Endothelial cell of umbilical vein (primary cell): Measurements from ENCODE around the gene GPLD1. TPM values are rescaled to one million over a fixed set of nuclear protein-coding genes. Genes with fewer than 3 reads are reported as not detected.

Experiments used
- BruUV-seq: library from RNA; stranded (reverse); fragments of 400-500 nt; replicated peaks from 2 replicates; lab custom pipeline; 2021; lab: Mats Ljungman, UMichigan
- CTCF ChIA-PET: fragments of 300-600, 350-600 bp; sonication (Branson Sonifier 250); formaldehyde crosslinking; loops from one replicate; lab custom pipeline; 2021; ENCODE audit warnings: antibody characterized with exemption, inconsistent platforms; lab: Charles Lee
- POLR2A ChIA-PET: fragments of 300-600, 350-600 bp; sonication (Branson Sonifier 250); formaldehyde crosslinking; loops from one replicate; lab custom pipeline; 2021; ENCODE audit warnings: antibody characterized with exemption, inconsistent platforms; lab: Charles Lee
- DNase-seq: peaks from one replicate; pipeline ENCODE4 v3.0.0-alpha.2; 2011; ENCODE audit warnings: low read depth, low spot score
- FAIRE-seq: peaks from 2 replicates; lab custom pipeline; 2011; peaks lifted over from hg19 to GRCh38; lab: Jason Lieb, UNC
- H2AFZ ChIP-seq: 2 replicates; pipeline ENCODE4 v1.6.0; 2012; ENCODE audit warnings: low read depth, low read length, control low read depth, inconsistent platforms
- H3K27ac ChIP-seq: 2 replicates; pipeline ENCODE4 v1.5.1; 2011; ENCODE audit warnings: low read depth, mild to moderate bottlenecking, control low read depth, low read length, moderate library complexity; ENCODE audit not compliant: insufficient read depth
- H3K27me3 ChIP-seq, 2 experiments: 2 replicates each; pipeline versions ENCODE4 v1.6.0 to v1.6.1; 2011; ENCODE audit warnings: low read length in 2 of 2, mixed read lengths in 1 of 2; ENCODE audit not compliant: control insufficient read depth in 2 of 2, insufficient read depth in 2 of 2
- H3K36me3 ChIP-seq, 2 experiments: 2 replicates in 1 of 2; 3 replicates in 1 of 2; pipeline ENCODE4 v1.5.1; 2011; ENCODE audit warnings: low read length in 2 of 2, mild to moderate bottlenecking in 1 of 2, moderate library complexity in 1 of 2; ENCODE audit not compliant: control insufficient read depth in 2 of 2, insufficient read depth in 2 of 2; ENCODE audit errors: extremely low read depth in 1 of 2
- H3K4me1 ChIP-seq: 3 replicates; pipeline ENCODE4 v1.5.1; 2011; ENCODE audit warnings: mild to moderate bottlenecking, low read length; ENCODE audit not compliant: control insufficient read depth, insufficient read depth; ENCODE audit errors: extremely low read depth
- H3K4me2 ChIP-seq: 2 replicates; pipeline ENCODE4 v1.6.1; 2011; ENCODE audit warnings: low read length, control low read depth, mixed read lengths; ENCODE audit not compliant: insufficient read depth
- H3K4me3 ChIP-seq, 3 experiments: fragments of 200-600 bp in 1 of 3; sonication (generic), shearing (Covaris generic) in 1 of 3; replicated peaks in 1 of 3; 2 replicates each; pipeline ENCODE4 v1.5.1; 2011 to 2016; ENCODE audit warnings: control low read depth in 3 of 3, low read length in 3 of 3, mild to moderate bottlenecking in 2 of 3, inconsistent platforms in 1 of 3, low read depth in 1 of 3, moderate library complexity in 1 of 3; ENCODE audit not compliant: insufficient read depth in 1 of 3
- H3K79me2 ChIP-seq: 2 replicates; pipeline ENCODE4 v1.6.0; 2012; ENCODE audit warnings: low read length, inconsistent platforms; ENCODE audit not compliant: control insufficient read depth, insufficient read depth
- H3K9ac ChIP-seq: replicated peaks from 2 replicates; pipeline ENCODE3; 2011; ENCODE audit warnings: low read length, control low read depth; ENCODE audit not compliant: insufficient read depth; ENCODE audit errors: extremely low read depth
- H3K9me1 ChIP-seq: replicated peaks from 3 replicates; pipeline ENCODE4 v1.6.0; 2011; ENCODE audit warnings: mild to moderate bottlenecking, low read length; ENCODE audit not compliant: control insufficient read depth, insufficient read depth; ENCODE audit errors: extremely low read depth
- H3K9me3 ChIP-seq: replicated peaks from 2 replicates; pipeline ENCODE4 v1.5.1; 2012; ENCODE audit warnings: low read length, inconsistent platforms; ENCODE audit not compliant: control insufficient read depth, insufficient read depth
- H4K20me1 ChIP-seq: replicated peaks from 2 replicates; pipeline ENCODE3; 2011; ENCODE audit warnings: mild to moderate bottlenecking, low read length; ENCODE audit not compliant: control insufficient read depth, insufficient read depth; ENCODE audit errors: extremely low read depth
- EZH2 ChIP-seq: IDR thresholded peaks from 2 replicates; pipeline ENCODE4 v1.6.1; 2012; ENCODE audit warnings: borderline replicate concordance, low read depth, mild to moderate bottlenecking, moderate library complexity, low read length, inconsistent platforms; ENCODE audit not compliant: severe bottlenecking
- FOS ChIP-seq: IDR thresholded peaks from 2 replicates; pipeline ENCODE4 v1.6.1; 2011; ENCODE audit warnings: mild to moderate bottlenecking, low read length, moderate library complexity, borderline replicate concordance; ENCODE audit not compliant: insufficient read depth
- GATA2 ChIP-seq: IDR thresholded peaks from 2 replicates; pipeline ENCODE4 v1.7.0; 2011; ENCODE audit warnings: low read depth, mild to moderate bottlenecking, moderate library complexity, mixed read lengths, low read length; ENCODE audit not compliant: insufficient read length, insufficient read depth
- JUN ChIP-seq: IDR thresholded peaks from 2 replicates; pipeline ENCODE4 v1.6.1; 2011; ENCODE audit warnings: borderline replicate concordance, low read depth; ENCODE audit not compliant: insufficient read length, insufficient read depth
- MYC ChIP-seq: IDR thresholded peaks from one replicate; pipeline ENCODE4 v1.6.1; 2011; ENCODE audit warnings: mild to moderate bottlenecking, low read depth, low read length
- POLR2A ChIP-seq: IDR thresholded peaks from 2 replicates; pipeline ENCODE4 v1.6.1; 2012; ENCODE audit warnings: low read depth, mild to moderate bottlenecking, control low read depth, low read length
- POLR2AphosphoS5 ChIP-seq: IDR thresholded peaks from 2 replicates; pipeline ENCODE4 v1.6.1; 2012; ENCODE audit warnings: low read depth, mild to moderate bottlenecking, control low read depth, low read length, moderate library complexity; ENCODE audit not compliant: insufficient read depth
- dilution Hi-C: fragments of 300-500 bp; cut with MboI; formaldehyde crosslinking; loops from one replicate; pipeline ENCODE4 v1.15.0; 2019; ENCODE audit warnings: low sequenced_read_pairs; ENCODE audit not compliant: extremely low pct_ligation_motif_present
- intact Hi-C: fragments of 100-400 bp; cut with micrococcal nuclease; formaldehyde crosslinking; loops from one replicate; pipeline ENCODE4 v1.10.0; 2022
- polyA plus RNA-seq, 4 experiments: library from polyadenylated mRNA; depleted of rRNA in 3 of 4; stranded (reverse) in 3 of 4; unstranded in 1 of 4; fragments of >200 nt; gene quantifications; 2 replicates each; pipeline versions ENCODE4 v1.2.1 to v1.2.3, GENCODE V29; 2011 to 2012; ENCODE audit warnings: missing spikeins in 1 of 4
- total RNA-seq: library from RNA; stranded (reverse); gene quantifications from 2 replicates; pipeline ENCODE4 v1.2.3, GENCODE V29; 2021
- TF ChIP-seq, protein P1 (sequence below): IDR thresholded peaks from 2 replicates; pipeline ENCODE4 v1.6.1; 2011; ENCODE audit not compliant: insufficient read depth, insufficient read length
- TF ChIP-seq, protein P2 (sequence below), 2 donors: IDR thresholded peaks; 1 replicate in 1 of 2; 2 replicates in 1 of 2; pipeline ENCODE4 v1.5.1; 2011; ENCODE audit warnings: low read length in 2 of 2, mild to moderate bottlenecking in 2 of 2, moderate library complexity in 2 of 2, control low read depth in 1 of 2, inconsistent platforms in 1 of 2, low read depth in 1 of 2; ENCODE audit not compliant: insufficient read depth in 1 of 2; ENCODE audit errors: extremely low read depth in 1 of 2

Gene GPLD1
- total and polyA plus RNA-seq, 2 donors (not counting 3 experiments of a cell fraction or from before 2014, with no cell fraction given) = 0.03 to 0.53 TPM

DNA sequence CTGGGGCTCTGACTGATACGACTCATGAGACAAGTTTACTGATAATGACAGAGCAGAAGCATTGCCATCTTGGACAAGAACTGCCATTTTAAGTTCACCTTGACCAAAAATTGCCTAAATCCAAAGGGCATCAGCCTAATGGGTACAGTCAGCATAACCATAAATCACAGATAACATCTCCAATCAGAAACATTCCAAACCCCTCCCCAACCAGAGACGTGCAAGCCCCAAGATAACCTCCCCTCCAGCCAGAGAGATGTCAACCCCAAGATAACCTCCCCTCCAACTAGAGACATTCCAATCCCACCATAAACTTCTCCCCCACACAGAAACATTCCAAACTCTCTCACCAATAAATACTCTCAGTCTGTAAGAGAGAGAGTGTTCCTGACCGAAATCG is 10.5 kb downstream of the GPLD1 start:
- TF ChIP-seq POLR2A (no peak), MYC (no peak), FOS (no peak), JUN (no peak), POLR2AphosphoS5 (no peak), EZH2 (no peak), GATA2 (no peak)
- TF ChIP-seq, protein P1, sequence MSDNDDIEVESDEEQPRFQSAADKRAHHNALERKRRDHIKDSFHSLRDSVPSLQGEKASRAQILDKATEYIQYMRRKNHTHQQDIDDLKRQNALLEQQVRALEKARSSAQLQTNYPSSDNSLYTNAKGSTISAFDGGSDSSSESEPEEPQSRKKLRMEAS = no peak
- TF ChIP-seq, protein P2, sequence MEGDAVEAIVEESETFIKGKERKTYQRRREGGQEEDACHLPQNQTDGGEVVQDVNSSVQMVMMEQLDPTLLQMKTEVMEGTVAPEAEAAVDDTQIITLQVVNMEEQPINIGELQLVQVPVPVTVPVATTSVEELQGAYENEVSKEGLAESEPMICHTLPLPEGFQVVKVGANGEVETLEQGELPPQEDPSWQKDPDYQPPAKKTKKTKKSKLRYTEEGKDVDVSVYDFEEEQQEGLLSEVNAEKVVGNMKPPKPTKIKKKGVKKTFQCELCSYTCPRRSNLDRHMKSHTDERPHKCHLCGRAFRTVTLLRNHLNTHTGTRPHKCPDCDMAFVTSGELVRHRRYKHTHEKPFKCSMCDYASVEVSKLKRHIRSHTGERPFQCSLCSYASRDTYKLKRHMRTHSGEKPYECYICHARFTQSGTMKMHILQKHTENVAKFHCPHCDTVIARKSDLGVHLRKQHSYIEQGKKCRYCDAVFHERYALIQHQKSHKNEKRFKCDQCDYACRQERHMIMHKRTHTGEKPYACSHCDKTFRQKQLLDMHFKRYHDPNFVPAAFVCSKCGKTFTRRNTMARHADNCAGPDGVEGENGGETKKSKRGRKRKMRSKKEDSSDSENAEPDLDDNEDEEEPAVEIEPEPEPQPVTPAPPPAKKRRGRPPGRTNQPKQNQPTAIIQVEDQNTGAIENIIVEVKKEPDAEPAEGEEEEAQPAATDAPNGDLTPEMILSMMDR (IDR thresholded peaks at IDR 0.05; ENCODE audit: extremely low read depth in 1 of 2, insufficient read depth in 1 of 2, low read depth in 1 of 2, low read length in 2 of 2) = no peak
- POLR2A ChIA-PET = no interaction called here
- no TSS peak for BruUV-seq
- Histone ChIP-seq H3K4me2 (no peak overlapping the region), H3K36me3 (no peaks in the 10 kb centered on the region), H3K79me2 (no peaks in the 10 kb centered on the region), H3K4me3 (no peak overlapping the region), H3K9me1 (no peaks in the 10 kb centered on the region), H2AFZ (no peak overlapping the region), H3K27ac (no peak overlapping the region), H3K9ac (no peak overlapping the region), H3K27me3 (no peaks in the 10 kb centered on the region), H4K20me1 (no peaks in the 10 kb centered on the region), H3K4me1 (no peaks in the 10 kb centered on the region), H3K9me3 (no peaks in the 10 kb centered on the region)
- CTCF ChIA-PET = interaction anchor here (0.8 kb wide), 1 partner anchor 44 kb away, joined by 3 read pairs; no protein-coding TSS in a partner anchor
- DNase-seq (no peak), FAIRE-seq (no peak)
- intact Hi-C loops (no loop called here), dilution Hi-C loops (no loop called here)
